GM21786 (cell line): ENCODE measurements around the gene IDH3A.
A peak's percentile ranks its signal among the peaks of the same experiment; 100 is the strongest.

ENCODE experiments used
- ATAC-seq: cut with Tn5 transposase; IDR thresholded peaks from one replicate; pipeline ENCODE4 v1.9.1; 2021; ENCODE audit not compliant: unreplicated experiment

IDH3A gene

DNA sequence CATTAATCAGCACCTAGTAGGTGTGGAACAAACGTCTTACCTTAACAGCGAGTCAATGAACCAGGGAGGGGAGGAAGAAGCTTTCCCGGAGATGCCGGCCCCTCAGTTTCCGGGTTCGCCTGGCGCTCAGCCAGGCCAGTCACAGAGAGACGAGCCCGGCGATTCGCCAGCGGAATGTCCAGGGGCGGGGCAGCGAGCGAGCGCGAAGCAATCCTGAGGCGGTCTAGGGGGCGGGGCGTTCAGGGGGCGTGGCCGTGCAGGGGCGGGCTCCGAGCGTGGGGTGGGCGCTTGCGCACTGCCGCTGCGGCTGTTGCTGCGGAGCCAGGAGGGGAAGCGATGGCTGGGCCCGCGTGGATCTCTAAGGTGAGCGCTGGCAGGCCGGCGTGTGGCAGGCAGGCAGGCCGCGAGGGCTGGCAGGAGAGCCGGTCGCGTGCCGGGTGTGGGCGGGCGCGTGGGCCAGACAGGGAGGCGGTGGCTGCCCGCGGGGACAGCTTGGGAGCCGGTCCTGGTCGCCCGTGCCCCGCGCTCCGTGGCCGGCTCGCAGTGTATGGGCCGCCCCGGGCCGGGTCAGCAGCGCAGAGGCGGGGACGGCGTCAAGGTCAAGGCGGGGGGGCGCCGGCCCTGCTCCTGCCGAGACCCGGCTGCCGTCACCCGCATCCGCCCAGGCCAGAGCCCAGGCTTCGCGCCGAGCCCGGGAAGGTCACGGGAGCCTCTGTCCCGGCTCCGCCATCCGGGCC, at the start of gene IDH3A:
Gene IDH3A, plus strand, starts transcription at position 295 of the 737 bp plus-strand sequence. Its CDS starts 42 bp downstream, at position 337.
- peak; percentile 77 for ATAC-seq

DNA sequence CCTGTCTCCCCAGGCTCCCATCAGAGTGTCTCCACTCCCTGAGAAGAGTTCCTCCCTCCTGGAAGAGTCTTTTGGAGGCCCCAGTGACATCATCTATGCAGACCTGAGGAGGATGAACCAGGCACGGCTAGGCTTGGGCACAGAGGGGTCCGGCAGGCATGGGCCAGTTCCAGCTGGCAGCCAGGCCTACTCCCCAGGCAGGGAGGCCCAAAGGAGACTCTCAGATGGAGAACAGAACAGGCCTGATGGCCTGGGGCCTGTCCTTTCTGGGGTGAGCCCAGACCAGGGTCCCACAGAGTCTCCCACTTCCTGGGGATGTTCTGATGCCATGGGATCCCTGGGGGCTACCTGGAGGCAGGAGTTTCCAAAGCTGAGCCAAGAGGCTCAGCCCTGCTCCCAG, 48.3 kb upstream of the IDH3A start:
- ATAC-seq, result no peak

DNA sequence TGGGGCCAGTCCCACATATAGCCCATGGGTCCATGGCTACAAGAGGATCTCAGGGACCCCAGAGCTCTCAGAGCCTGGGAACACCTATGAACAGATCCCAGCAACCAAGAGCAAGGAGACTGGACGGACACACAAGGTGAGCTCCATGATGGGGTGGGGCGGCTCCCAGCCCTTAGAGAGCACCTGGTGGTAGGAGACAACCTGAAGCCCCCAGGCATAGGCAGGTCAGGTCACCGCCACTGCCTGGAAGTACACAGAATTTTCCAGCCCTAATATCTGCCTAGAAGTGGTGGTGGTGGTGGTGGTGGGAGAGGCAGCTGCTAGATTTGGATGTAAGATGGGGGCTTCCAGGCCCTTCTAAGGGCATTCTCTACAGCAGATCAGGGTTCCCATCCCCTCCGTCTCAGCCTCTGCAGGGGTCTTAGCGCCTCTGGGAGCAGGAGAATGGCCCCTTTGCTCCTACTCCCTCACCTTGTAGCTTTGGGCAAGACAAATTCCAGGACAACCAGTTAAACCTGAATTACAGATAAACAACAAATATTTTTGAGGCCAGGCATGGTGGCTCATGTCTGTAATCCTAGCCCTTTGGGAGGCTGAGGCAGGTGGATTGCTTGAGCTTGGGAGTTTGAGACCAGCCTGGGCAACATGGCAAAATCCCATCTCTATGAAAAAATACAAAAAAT, 47.6 kb upstream of the IDH3A start:
- no peak for ATAC-seq

DNA sequence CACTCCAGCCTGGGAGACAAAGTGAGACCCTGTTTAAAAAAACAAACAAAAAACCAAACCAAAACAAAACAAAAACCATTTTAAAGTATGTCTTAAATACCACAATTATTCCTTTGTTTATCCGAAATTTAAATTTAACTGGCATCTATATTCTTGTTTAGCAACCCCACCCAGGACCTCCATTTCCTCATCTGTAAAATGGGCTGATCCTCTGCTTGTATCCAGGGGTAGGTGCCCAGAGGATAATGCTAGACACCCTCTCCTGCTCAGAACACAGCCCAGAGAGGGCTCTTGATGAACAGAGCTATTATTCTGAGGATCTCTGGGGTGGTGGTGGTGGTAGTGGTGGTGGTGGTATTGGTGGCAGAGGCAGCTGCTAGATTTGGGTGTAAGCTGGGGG, 47.0 kb upstream of the IDH3A start:
- no peak for ATAC-seq

DNA sequence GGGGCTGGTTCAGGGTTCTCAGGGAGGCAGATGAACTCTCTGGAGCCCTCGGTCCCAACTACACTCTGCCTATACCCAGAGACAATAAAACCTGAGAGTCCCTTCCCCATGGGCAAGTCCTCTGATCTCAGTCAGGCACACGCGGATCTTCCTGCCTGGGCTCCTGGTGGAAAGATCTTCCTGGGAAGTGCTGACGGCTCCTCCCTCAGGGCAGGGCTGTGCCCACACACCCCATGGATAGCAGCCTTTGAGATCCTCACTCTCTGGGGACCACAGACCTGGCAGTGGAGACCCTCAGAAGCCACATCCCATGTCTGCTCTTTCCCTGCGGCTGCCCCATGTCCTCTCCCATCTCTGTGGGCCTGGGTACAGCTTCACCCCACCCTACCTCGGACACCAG, 46.4 kb upstream of the IDH3A start:
- no peak for ATAC-seq

DNA sequence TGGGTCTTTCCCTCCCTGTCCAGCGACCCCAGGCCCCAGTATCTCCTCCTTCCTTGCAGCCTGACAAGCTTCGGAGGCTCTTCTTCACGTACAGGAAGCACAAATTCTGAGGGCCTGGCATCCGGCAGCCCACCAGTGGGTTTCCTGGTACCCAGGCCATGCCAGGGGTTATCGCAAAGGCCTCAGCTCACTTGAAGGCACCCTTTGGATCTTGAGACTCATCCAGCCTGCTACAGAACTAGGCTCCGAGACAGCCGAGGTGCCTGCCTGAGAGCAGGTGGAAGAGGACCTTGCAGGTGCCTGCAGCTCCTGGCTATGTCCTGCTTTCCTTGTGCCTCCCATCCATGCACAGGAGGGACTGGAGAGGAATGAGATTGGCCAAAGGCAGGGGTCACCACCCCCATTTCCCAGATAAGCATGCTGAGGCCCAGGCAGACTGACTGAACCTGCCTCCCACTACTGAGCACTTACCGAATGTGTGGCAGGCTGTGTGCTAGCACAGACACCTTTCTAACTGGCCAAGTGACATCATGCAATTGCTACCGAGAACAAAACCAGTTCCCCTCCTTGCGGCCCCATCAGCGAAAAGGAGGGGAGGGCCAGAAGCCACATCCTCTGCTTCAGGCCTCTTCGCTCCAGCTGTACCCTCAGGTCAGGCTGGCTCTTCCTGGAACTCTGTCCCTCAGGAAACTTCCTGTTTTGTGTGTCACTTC, 45.6 kb upstream of the IDH3A start:
- ATAC-seq, result peak; percentile 84

DNA sequence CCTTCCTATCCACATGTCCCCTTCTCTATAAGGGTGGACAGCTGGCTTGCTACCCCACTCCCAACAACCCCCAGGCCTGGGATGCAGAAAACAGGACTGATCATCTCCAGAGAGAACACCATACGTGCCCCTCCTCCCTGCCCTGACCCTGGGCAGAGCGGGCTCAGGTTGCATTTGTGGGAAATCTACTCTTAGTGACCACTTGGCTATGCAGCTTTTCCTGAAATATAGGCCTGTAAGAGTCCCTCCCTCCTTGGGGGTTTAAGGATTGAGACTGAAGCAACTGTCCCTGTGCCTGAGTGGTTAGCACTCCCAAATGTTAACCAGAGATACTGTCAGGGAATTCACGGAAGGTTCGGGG, 45.1 kb upstream of the IDH3A start:
- no peak for ATAC-seq

DNA sequence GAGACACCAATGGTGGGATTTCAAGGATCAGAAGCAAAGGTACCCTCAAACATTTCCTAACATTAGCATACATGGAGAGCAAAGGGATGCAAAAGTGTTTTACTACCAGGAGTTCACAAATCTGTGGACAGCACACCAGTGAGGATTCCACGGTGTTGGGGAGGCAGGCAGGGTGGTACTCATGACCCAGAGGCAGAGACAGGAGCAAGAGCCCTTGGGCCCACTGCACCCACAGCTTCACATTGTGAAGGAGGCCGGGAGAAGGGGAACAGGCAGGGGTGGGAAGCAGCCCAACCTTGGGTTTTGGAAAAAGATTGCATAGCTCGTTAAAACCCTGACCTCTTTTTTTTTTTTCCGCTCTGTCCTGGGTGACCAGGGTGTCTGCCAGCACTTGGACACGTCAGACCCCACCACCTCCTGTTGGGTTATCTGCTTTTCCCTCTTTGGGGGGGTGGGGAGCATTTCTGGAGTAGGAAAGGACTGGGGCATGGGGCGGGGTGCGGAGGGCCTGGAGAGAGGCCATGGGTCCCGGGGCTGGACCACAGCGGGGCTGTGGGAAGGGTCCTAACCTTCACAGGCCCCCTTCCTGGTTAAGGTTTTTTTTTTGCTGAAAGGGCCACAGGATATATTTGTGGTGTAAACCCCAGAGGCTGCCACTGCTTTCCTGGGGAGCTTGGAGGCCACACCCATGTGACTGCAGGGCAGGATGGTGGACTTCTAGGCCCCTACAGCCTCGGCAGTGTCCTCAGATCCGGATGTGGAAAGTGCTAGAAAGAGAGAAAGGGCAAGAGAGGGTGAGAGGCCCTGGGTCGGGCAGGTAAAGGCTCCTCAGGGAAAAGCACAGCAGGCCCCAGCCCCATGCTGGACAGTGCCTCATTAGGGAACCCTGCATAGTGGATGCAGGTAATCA, 44.3 kb upstream of the IDH3A start:
- no peak for ATAC-seq

DNA sequence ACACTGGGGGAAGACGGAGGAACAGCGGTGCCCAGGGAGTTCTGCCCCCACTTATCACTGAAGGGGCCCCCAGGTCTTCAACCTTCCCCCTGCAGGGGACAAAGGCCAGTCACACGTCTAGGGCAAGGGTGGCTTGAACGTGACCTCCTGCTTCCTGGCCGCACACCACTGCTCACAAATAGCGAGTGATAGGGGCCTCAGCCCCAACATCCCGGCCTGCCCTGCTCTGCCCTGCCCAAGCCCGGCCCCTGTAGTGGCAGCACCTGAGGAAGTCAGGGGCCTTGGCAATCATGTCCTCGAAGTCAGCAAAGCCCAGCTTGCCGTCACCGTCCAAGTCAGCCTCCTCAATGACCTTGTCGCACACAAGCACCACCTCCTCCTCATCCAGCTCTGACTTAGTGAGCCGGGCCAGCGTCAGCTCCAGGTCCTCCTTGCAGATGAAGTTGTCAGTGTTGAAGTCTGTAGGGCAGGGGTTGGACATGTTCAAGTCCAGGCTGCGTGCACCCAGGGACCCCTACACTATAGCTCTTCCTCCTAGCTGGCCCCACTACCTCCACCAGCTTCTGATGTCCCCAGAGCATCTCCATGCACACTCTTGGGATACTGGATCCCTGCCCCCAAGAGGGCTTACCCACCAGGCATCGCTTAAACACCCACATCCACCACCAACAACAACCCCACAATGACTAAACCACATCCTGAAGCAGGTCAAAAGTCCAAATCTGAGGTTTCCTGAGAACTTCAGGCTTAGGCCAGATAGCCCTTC, 43.5 kb upstream of the IDH3A start:
- no peak for ATAC-seq

DNA sequence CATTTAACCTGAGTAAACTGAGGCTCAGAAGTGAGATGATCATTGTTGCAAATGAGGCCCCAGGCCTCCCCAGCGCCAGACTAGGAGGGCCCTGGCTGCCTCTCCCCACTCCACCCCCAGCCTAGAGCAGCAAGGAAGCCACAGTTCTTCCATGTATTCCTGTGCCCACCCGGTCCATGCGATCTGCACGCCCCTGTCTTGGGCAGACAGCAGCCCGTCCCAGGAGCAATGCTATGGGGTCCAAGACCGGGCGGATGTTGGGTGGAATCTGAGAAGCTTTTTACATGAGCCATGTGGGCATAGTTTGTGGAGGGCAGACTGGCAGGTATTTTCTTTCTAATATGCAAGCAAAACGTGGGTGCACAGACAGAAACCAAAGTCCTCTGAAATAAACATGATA, 41.7 kb upstream of the IDH3A start:
- no peak for ATAC-seq

DNA sequence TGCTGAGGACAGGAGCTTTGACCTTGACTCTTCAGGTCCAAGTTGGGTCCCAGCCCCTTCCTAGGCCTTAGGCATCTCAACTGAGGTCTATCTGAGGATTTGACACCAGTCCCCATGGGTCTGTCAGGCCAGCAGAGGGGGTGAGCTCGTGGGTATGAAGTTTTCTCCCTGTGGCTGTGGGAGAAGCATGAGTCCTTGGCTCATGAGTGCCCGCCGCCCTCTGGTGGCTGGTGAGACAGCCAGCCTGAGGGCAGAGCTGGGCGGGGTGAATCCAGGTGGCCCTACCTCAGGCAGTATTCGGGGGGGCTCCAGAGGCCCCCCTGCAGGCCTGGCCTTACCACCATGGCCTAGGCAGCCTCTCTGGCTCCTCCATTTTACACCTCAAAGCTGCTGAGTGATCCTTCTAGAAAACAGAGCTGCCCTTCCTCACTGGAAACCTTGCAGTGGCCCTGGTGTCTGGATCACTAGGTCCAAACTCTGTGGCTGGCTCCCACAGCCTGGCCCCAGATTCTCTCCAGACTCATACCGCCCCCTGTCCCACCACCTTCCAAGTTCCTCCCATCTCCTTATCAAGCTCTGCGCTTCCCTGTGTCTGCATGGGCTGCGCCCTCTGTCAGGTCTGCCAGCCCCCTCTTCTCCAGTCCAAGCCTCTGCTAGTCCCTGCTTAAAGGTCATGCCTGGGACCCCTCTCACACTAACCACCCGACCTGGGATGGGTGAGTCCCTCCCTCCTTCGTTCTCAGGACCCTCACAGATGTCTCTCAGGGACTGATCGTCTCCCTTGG, 40.7 kb upstream of the IDH3A start:
- ATAC-seq, result peak; percentile 43

DNA sequence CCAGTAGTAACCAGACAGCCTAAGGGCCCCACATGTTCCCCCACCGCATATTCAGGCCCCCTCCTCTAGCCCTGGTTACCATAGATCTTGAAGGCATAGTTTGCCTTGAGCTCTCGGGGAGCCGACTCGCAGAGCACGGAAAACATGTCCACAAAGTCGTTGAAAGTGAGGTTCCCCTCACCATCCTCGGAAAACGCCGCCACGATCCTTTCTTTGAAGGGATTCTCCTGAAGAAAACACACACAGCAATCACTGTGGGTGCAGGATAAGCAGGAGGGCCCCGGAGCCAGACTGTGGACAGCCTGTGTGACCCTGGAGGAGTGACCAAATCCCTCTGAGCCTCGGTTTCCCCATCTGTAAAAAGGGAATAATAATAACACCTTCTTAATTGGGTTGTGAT, 40.0 kb upstream of the IDH3A start:
- ATAC-seq, result no peak

DNA sequence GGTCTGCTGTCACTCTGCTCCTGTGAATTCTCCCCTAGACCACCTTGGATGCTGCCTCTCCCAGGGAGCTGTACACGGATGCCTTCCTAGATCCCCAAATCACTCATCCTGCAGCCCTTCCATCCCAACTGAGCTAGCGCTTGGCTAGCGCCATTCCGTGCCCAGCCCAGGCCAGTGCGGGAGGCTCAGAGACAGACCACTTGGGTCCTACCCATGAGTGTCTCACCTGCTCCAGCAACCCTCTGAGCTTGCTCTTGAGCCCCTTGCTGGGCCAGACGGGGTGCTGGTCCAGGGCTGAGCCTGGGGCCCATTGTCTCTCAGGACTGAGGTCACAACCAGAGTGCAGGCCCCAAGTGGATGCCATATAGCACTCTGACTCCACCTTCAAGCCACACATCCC, 39.1 kb upstream of the IDH3A start:
- no peak for ATAC-seq

DNA sequence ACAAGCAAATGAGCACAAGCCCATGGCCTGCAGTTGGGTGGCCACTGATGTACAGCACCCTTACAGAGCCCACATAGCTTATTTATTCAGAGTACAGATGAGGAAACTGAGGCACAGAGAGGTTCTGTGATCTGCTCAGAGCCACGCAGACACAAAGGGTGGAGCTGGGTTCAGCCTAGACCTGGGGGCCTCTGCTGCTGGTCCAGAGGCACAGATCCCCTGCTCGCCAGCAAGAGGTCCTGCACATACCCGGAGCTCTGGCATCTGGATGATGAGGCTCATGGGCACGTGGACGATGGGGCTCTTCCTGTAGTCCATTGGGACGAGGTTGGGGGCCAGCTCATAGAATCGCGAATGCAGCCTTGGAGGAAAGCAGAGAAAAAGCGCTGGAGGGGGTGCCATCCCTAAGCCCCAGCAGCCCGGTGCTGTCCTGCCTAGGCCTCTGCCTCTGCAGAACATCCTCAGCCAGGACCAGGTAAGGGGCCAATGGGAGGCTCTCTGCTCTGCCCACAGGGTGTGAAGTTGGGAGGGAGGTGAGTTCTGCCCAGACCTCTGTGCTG, 38.2 kb upstream of the IDH3A start:
- ATAC-seq, result no peak

DNA sequence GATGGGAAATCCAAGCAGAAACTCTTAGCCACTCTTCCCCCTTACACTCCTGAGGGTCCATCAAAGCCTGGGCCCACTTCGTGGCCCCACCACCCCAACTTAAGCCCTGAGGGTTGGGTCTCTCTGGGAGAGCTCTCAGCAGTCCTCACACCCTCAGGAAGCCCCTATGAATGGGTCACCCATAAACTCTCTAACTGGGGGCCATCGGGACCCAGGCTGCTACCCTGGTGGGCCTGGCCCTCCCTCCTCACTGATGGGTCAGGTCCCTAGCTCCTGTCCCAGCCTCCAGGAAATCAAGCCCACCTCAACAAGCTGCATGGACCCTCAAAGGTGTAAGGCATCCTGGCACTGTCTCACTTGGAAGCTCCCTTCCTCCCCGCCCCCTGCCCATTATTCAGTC, 37.4 kb upstream of the IDH3A start:
- no peak for ATAC-seq

DNA sequence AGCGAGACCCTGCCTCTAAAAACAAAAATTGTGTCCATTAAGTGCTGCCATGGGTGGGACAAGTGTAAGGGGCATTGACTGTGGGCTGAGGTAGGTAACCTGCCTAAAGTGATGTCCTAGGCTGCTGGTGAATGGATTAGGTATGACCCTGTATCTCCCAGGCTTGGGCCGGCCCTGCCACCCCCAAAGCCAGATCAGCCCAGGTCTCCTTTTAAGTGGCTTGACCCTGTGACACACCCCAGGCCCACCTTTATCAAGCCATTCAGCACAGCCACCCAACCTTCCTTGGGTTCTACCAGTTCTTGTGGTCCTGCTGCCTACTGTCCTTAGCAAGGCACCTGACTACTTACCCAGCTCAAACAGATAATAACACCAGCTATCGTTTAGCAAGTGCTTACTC, 36.6 kb upstream of the IDH3A start:
- ATAC-seq, result no peak

DNA sequence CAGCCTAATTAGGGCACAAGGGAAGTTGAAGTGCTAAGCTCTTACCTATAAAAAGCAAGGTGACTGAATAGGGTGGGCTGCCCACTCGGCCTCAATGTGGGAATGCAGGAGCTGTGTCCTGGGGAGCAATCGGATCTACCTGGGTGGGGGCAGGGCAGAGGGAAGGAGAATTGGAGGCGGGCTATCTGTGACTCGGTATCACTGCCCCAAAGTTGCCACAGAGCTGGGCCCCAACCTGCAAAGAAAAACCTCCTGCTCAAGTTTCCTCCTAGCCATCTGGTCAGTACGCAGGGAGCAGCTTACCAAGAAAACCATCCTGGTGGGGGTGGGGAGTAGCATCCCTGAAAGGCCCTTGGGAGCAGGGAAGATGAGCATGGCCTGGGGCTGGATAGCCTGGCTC, 28.6 kb upstream of the IDH3A start:
- no peak for ATAC-seq

DNA sequence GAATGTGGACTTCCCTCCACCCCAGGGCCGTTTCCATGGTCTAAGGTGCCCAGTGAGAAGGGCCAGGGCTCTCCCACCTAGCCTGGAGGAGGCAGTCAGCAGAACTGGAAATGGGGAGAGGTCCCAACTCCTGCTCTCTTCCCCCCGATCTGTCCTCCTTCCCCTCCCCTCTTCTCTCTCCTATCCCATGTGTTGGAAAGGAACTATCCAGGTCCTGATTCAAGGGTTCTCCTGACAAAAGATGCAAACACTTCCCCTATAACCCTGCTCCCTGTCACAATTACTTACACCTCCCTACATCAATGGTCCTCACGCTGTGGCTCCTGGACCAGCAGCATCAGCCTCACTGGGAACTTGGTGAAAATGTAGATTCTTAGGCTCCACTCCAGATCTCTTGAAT, 23.9 kb upstream of the IDH3A start:
- no peak for ATAC-seq

DNA sequence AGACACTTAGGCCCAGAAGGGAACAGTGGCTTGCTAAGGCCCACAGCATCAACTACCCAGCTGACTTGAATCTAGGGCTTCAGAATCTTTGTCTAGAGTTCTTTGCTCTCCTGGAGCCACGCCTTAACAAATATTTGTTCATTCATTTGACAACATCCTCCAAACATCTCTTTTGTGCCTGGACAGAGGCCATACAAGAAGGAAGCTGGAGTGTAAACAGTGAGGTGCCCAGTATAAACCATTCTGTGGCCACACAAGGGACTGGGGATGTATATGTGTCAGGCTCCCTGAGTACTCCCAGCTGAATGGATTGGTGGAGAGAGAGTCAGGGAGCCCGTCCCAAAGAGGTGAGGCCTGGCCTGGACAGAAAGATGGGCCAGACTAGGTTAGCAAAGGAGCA, 21.3 kb upstream of the IDH3A start:
- no peak for ATAC-seq
